ENCODE data around the gene POLR2J2.
"Not testable (repeated sequence)": the region's sequence is repeated elsewhere in the genome, so short reads cannot be mapped to it uniquely, and the experiment has no call there.

- TF ChIP-seq, protein P1, sequence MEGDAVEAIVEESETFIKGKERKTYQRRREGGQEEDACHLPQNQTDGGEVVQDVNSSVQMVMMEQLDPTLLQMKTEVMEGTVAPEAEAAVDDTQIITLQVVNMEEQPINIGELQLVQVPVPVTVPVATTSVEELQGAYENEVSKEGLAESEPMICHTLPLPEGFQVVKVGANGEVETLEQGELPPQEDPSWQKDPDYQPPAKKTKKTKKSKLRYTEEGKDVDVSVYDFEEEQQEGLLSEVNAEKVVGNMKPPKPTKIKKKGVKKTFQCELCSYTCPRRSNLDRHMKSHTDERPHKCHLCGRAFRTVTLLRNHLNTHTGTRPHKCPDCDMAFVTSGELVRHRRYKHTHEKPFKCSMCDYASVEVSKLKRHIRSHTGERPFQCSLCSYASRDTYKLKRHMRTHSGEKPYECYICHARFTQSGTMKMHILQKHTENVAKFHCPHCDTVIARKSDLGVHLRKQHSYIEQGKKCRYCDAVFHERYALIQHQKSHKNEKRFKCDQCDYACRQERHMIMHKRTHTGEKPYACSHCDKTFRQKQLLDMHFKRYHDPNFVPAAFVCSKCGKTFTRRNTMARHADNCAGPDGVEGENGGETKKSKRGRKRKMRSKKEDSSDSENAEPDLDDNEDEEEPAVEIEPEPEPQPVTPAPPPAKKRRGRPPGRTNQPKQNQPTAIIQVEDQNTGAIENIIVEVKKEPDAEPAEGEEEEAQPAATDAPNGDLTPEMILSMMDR (IDR thresholded peaks at IDR 0.05 in 8 of 11, conservative IDR thresholded peaks at IDR 0.05 in 3 of 11) = not testable (repeated sequence)
- not testable (repeated sequence) for TF ChIP-seq POLR2A (IDR thresholded peaks at IDR 0.05)
Measured at GRCh38 chr7:102713691-102714080, 42.2 kb upstream of the POLR2J2 start.
